GM12878 (cell line): Measurements from ENCODE around the gene WTIP. TPM values are rescaled to one million over a fixed set of nuclear protein-coding genes. Genes with fewer than 3 reads are reported as not detected.

ENCODE experiments used
- ATAC-seq: fragments of 200-7000 bp; cut with Tn5 transposase; 3 replicates; pipeline ENCODE4 v1.9.1; 2020; ENCODE audit warnings: mild to moderate bottlenecking, moderate library complexity
- BruUV-seq: library from RNA; stranded (reverse); fragments of 400-500 nt; replicated peaks from 2 replicates; lab custom pipeline; 2021; lab: Mats Ljungman, UMichigan
- CTCF ChIA-PET: fragments of 300-600 bp; sonication (Branson Sonifier 250); formaldehyde crosslinking; extraction: SDS; loops from one replicate; lab custom pipeline; 2021; ENCODE audit warnings: inconsistent platforms; lab: Yijun Ruan, JAX
- POLR2A ChIA-PET: fragments of 350-600 bp; formaldehyde crosslinking; extraction: SDS; loops from one replicate; lab custom pipeline; 2021; ENCODE audit warnings: inconsistent platforms; lab: Charles Lee
- RAD21 ChIA-PET: fragments of 300-600 bp; sonication (Branson Sonifier 250); formaldehyde crosslinking; loops from one replicate; lab custom pipeline; 2023; ENCODE audit warnings: antibody characterized with exemption; ENCODE audit not compliant: unreplicated experiment; lab: Charles Lee
- SMC1A ChIA-PET: fragments of 300-600 bp; sonication (Branson Sonifier 250); formaldehyde crosslinking; loops from one replicate; lab custom pipeline; 2023; ENCODE audit not compliant: unreplicated experiment, uncharacterized antibody; lab: Charles Lee
- DNase-seq: peaks from one replicate; pipeline ENCODE4 v3.0.0-alpha.2; 2011; ENCODE audit warnings: low read depth, low spot score
- FAIRE-seq: peaks from 3 replicates; lab custom pipeline; 2011; peaks lifted over from hg19 to GRCh38; lab: Jason Lieb, UNC
- H2AFZ ChIP-seq: 2 replicates; pipeline ENCODE4 v1.6.0; 2011; ENCODE audit warnings: low read depth, low read length, control low read depth; ENCODE audit not compliant: control insufficient read depth
- H3K27ac ChIP-seq: 2 replicates; pipeline ENCODE4 v1.5.1; 2011; ENCODE audit warnings: control low read depth; ENCODE audit not compliant: control insufficient read depth, insufficient read depth
- H3K27me3 ChIP-seq, 2 experiments: replicated peaks in 1 of 2; 2 replicates each; pipeline versions ENCODE4 v1.6.0 to v1.6.1; 2011; ENCODE audit warnings: low read length in 1 of 2; ENCODE audit not compliant: control insufficient read depth in 2 of 2, insufficient read depth in 2 of 2
- H3K36me3 ChIP-seq, 2 experiments: 2 replicates each; pipeline ENCODE4 v1.5.1; 2011; ENCODE audit warnings: low read length in 1 of 2; ENCODE audit not compliant: control insufficient read depth in 2 of 2, insufficient read depth in 2 of 2
- H3K4me1 ChIP-seq: 2 replicates; pipeline ENCODE4 v1.6.1; 2011; ENCODE audit warnings: mild to moderate bottlenecking, low read length, moderate library complexity, mixed read lengths; ENCODE audit not compliant: control insufficient read depth, insufficient read depth
- H3K4me2 ChIP-seq: 2 replicates; pipeline ENCODE4 v1.6.0; 2011; ENCODE audit warnings: control low read depth; ENCODE audit not compliant: control insufficient read depth, insufficient read depth
- H3K4me3 ChIP-seq: fragments of 200-600 bp; sonication (generic); 2 replicates; pipeline ENCODE4 v1.5.1; 2016
- H3K79me2 ChIP-seq: 2 replicates; pipeline ENCODE4 v1.6.0; 2011; ENCODE audit warnings: low read length; ENCODE audit not compliant: control insufficient read depth, insufficient read depth
- H3K9ac ChIP-seq: 2 replicates; pipeline ENCODE4 v1.8.0; 2011; ENCODE audit warnings: low read length, control low read depth, mixed read lengths; ENCODE audit not compliant: control insufficient read depth, insufficient read depth
- H3K9me3 ChIP-seq: replicated peaks from 3 replicates; pipeline ENCODE4 v1.5.1; 2011; ENCODE audit warnings: mild to moderate bottlenecking, low read length; ENCODE audit not compliant: control insufficient read depth, insufficient read depth
- H4K20me1 ChIP-seq: 2 replicates; pipeline ENCODE4 v1.6.0; 2011; ENCODE audit not compliant: control insufficient read depth, insufficient read depth
- CHD1 ChIP-seq: IDR thresholded peaks from 2 replicates; pipeline ENCODE4 v1.6.1; 2012; ENCODE audit warnings: low read depth, low read length, improper control_type of control experiment
- CHD2 ChIP-seq: IDR thresholded peaks from 2 replicates; pipeline ENCODE4 v1.6.1; 2011; ENCODE audit warnings: low read depth, low read length, improper control_type of control experiment, borderline replicate concordance
- ELK1 ChIP-seq: IDR thresholded peaks from 2 replicates; pipeline ENCODE4 v1.6.1; 2012; ENCODE audit warnings: low read depth, low read length, improper control_type of control experiment
- EZH2 ChIP-seq: IDR thresholded peaks from 2 replicates; pipeline ENCODE4 v1.6.1; 2012; ENCODE audit warnings: low read depth, mild to moderate bottlenecking, control low read depth, inconsistent platforms, low read length, borderline replicate concordance; ENCODE audit not compliant: control insufficient read depth
- GABPA ChIP-seq: IDR thresholded peaks from 2 replicates; pipeline ENCODE4 v1.6.1; 2014; ENCODE audit warnings: antibody characterized with exemption, low read depth, mild to moderate bottlenecking, inconsistent platforms
- HCFC1 ChIP-seq: fragments of 150-350 bp; IDR thresholded peaks from 2 replicates; pipeline ENCODE4 v1.6.1; 2014; ENCODE audit warnings: low read length
- HDAC2 ChIP-seq: fragments of 200-600 bp; sonication (generic); IDR thresholded peaks from 2 replicates; pipeline ENCODE4 v1.6.1; 2017
- MYB ChIP-seq: fragments of 150-350 bp; IDR thresholded peaks from 2 replicates; pipeline ENCODE4 v1.6.1; 2014; ENCODE audit warnings: mild to moderate bottlenecking, low read depth, low read length, borderline replicate concordance
- PBX3 ChIP-seq: IDR thresholded peaks from 2 replicates; pipeline ENCODE4 v1.6.1; 2011; ENCODE audit warnings: mild to moderate bottlenecking, low read depth, low read length, moderate library complexity; ENCODE audit not compliant: insufficient replicate concordance
- PRDM15 ChIP-seq: fragments of 450-650 bp; formaldehyde crosslinking; IDR thresholded peaks from 2 replicates; pipeline ENCODE4 v1.4.0; 2020; ENCODE audit warnings: mild to moderate bottlenecking, moderate library complexity
- RB1 ChIP-seq: fragments of 450-650 bp; formaldehyde crosslinking; IDR thresholded peaks from 2 replicates; pipeline ENCODE4 v1.6.1; 2017; ENCODE audit warnings: mild to moderate bottlenecking, borderline replicate concordance
- RBBP5 ChIP-seq: fragments of 200-600 bp; sonication (generic); conservative IDR thresholded peaks from 2 replicates; pipeline ENCODE4 v1.6.1; 2016
- TAF1 ChIP-seq: IDR thresholded peaks from 2 replicates; pipeline ENCODE4 v1.6.1; 2011; ENCODE audit warnings: mild to moderate bottlenecking, low read depth, low read length, borderline replicate concordance
- YBX1 ChIP-seq: fragments of 450-650 bp; IDR thresholded peaks from 2 replicates; pipeline ENCODE4 v1.6.1; 2016; ENCODE audit warnings: antibody characterized with exemption
- ZBED1 ChIP-seq: IDR thresholded peaks from 2 replicates; pipeline ENCODE4 v1.6.1; 2016; ENCODE audit warnings: borderline replicate concordance
- ZNF217 ChIP-seq: fragments of 450-650 bp; IDR thresholded peaks from 2 replicates; pipeline ENCODE4 v1.6.1; 2017; ENCODE audit warnings: antibody characterized with exemption, mild to moderate bottlenecking
- ZNF622 ChIP-seq: fragments of 450-650 bp; IDR thresholded peaks from 2 replicates; pipeline ENCODE4 v1.6.1; 2017; ENCODE audit warnings: mild to moderate bottlenecking, inconsistent platforms
- ZSCAN29 ChIP-seq: fragments of 450-650 bp; IDR thresholded peaks from 2 replicates; pipeline ENCODE4 v1.6.1; 2017; ENCODE audit warnings: mild to moderate bottlenecking, moderate library complexity
- WGBS: methylation state at CpG from one replicate; pipeline ENCODE4 v1.1.6; 2016; ENCODE audit warnings: low lambda C conversion rate; ENCODE audit not compliant: insufficient replicate concordance, insufficient coverage; ENCODE audit errors: missing lambda C conversion rate; 5-methylcytosine and 5-hydroxymethylcytosine counted together
- in situ Hi-C: fragments of 300-500 bp; cut with MboI; formaldehyde crosslinking; loops from 9 replicates; pipeline ENCODE4 v1.14.3; 2018; ENCODE audit warnings: mixed read lengths
- intact Hi-C: fragments of 100-400 bp; cut with micrococcal nuclease; formaldehyde crosslinking; loops from one replicate; pipeline ENCODE4 v1.14.2; 2022; ENCODE audit not compliant: unreplicated experiment
- polyA plus RNA-seq, 11 experiments: library from polyadenylated mRNA; depleted of rRNA in 4 of 11; unstranded in 6 of 11; stranded (reverse) in 5 of 11; fragments of >200 nt; fragmentation: Nextera tagmentation in 4 of 11; fragmentation: Illumina TruSeq in 1 of 11; extraction: Ambion mirVana in 4 of 11; extraction: Trizol in 1 of 11; gene quantifications; 1 replicate in 1 of 11; 2 replicates in 10 of 11; pipeline versions ENCODE4 v1.2.1 to v1.2.3, GENCODE V29; 2011 to 2016; ENCODE audit warnings: inconsistent platforms in 2 of 11, missing spikeins in 2 of 11, low read depth in 1 of 11
- total RNA-seq, 4 experiments: library from RNA; depleted of rRNA in 3 of 4; stranded (reverse); fragments of >200 nt in 3 of 4; fragmentation: Illumina TruSeq in 1 of 4; extraction: Trizol in 1 of 4; gene quantifications; 2 replicates each; pipeline versions ENCODE4 v1.2.1 to v1.2.3, GENCODE V29; 2013 to 2021

The WTIP gene
- total and polyA plus RNA-seq, 10 of the 15 experiments (the other 5 are each of a cell fraction or from before 2014, with no cell fraction given) = 0.06 to 0.77 (median 0.17) TPM; not detected in 2

- H3K36me3 ChIP-seq = no peaks in the 10 kb centered on the region
- H3K4me2 ChIP-seq = no peak overlapping the region
- in situ Hi-C loops = no loop called here
- H3K79me2 ChIP-seq = no peaks in the 10 kb centered on the region
- no TSS peak for BruUV-seq
- no peaks in the 10 kb centered on the region for H3K27me3 ChIP-seq
- ChIA-PET SMC1A (interaction anchor here (0.5 to 0.7 kb wide), 2 partner anchors 46 to 206 kb away, joined by 3 to 4 read pairs; no protein-coding TSS in a partner anchor), CTCF (interaction anchor here (0.9 kb wide), 1 partner anchor 14 kb away, joined by 3 read pairs; no protein-coding TSS in a partner anchor), RAD21 (no interaction called here), POLR2A (no interaction called here)
- no peak overlapping the region for H2AFZ ChIP-seq
- no peaks in the 10 kb centered on the region for H4K20me1 ChIP-seq
- 47% methylated on average over 4 of the region's 4 CpGs for WGBS
- intact Hi-C loops = no loop called here
- no peak for ATAC-seq
- FAIRE-seq = no peak
- no peaks in the 10 kb centered on the region for H3K4me1 ChIP-seq
- DNase-seq = no peak
- no peak overlapping the region for H3K4me3 ChIP-seq
- no peaks in the 10 kb centered on the region; the same call in 2 of the 3 replicates for H3K9me3 ChIP-seq
- H3K27ac ChIP-seq = no peak overlapping the region
- no peak overlapping the region for H3K9ac ChIP-seq
- TF ChIP-seq GABPA (no peak), ZBED1 (no peak), ZNF622 (no peak), ELK1 (no peak), PRDM15 (no peak), PBX3 (no peak), CHD1 (no peak), EZH2 (no peak), YBX1 (no peak), ZSCAN29 (no peak), RBBP5 (no peak), ZNF217 (no peak), MYB (no peak), HDAC2 (no peak), RB1 (no peak), HCFC1 (no peak), TAF1 (no peak), CHD2 (no peak)
Measured at GRCh38 chr19:34507414-34508067, 26.0 kb downstream of the WTIP start.
